ENCODE results near the gene P2RX6. TPM values are rescaled to one million over a fixed set of nuclear protein-coding genes. Genes with fewer than 3 reads are reported as not detected.
A peak's percentile ranks its signal among the peaks of the same experiment; 100 is the strongest.

P2RX6 gene
- total RNA-seq, 1 donor from 2014 or later = 0.45 TPM

DNA sequence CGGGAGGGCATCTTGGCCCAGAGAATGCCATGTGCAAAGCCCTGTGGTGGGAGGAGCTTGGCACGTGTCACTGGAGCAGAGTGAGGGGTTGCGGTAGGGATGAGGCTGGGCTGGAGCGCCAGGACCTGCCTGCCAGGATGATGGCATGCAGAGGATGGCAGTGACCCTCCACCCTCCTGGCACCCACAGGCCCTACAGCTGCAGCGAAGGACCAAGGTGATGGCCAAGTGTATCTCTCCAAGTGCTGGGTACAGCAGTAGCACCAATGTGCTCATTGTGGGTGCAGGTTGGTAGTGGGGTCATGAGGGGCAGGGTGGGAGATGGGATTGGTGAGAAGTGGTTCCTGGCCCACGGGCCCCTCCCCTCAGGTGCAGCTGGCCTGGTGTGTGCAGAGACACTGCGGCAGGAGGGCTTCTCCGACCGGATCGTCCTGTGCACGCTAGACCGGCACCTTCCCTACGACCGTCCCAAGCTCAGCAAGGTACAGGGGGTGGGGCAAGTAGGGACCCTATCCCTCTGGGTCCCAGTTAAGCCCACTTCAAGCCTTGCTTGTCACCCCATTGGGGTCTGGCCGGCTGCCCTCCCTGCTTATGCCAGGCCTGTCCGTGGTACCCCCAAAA lies 40.5 kb upstream of the P2RX6 start:
- H3K9me3 ChIP-seq (ENCODE audit: insufficient read depth, low read depth, low read length) = peaks cover 5% of the 10 kb centered on the region
- TF ChIP-seq CTCF (IDR thresholded peaks at IDR 0.05; ENCODE audit: insufficient read depth, low read depth, low read length) = no peak
- TF ChIP-seq EZH2 (IDR thresholded peaks at IDR 0.05; ENCODE audit: insufficient read depth, low read length) = no peak
- H3K9me3 Mint-ChIP-seq (ENCODE audit: unreplicated experiment) = peaks cover 11% of the 10 kb centered on the region
- no peak overlapping the region for H3K4me2 ChIP-seq (ENCODE audit: low read length)
- no peak overlapping the region for H3K4me3 ChIP-seq (ENCODE audit: insufficient read depth, low read depth, low read length)
- DNase-seq (ENCODE audit: low read depth) (no peak), FAIRE-seq (no peak)
- no peak overlapping the region for H2AFZ ChIP-seq (ENCODE audit: low read depth, low read length)
- H3K27me3 ChIP-seq (ENCODE audit: insufficient read depth, low read length) = no peaks in the 10 kb centered on the region
- no peaks in the 10 kb centered on the region for H4K20me1 ChIP-seq (ENCODE audit: insufficient read depth, low read length)
- H3K36me3 Mint-ChIP-seq (ENCODE audit: low read depth, unreplicated experiment) = peaks cover under 1% of the 10 kb centered on the region
- no peaks in the 10 kb centered on the region for H3K4me1 ChIP-seq (ENCODE audit: insufficient read depth, low read length)
- H3K27me3 Mint-ChIP-seq (ENCODE audit: low read depth, unreplicated experiment) = peaks cover 28% of the 10 kb centered on the region
- no peak overlapping the region for H3K27ac ChIP-seq (ENCODE audit: low read depth, low read length)
- H3K4me3 Mint-ChIP-seq (ENCODE audit: unreplicated experiment) = no peak overlapping the region
- H3K9ac ChIP-seq (ENCODE audit: low read length) = no peak overlapping the region
- no peaks in the 10 kb centered on the region for H3K79me2 ChIP-seq (ENCODE audit: insufficient read depth, low read length)
- H3K27ac Mint-ChIP-seq (ENCODE audit: unreplicated experiment) = no peak overlapping the region
- H3K36me3 ChIP-seq (ENCODE audit: insufficient read depth, low read length) = no peaks in the 10 kb centered on the region
- H3K4me1 Mint-ChIP-seq (ENCODE audit: low read depth, unreplicated experiment) = no peaks in the 10 kb centered on the region

DNA sequence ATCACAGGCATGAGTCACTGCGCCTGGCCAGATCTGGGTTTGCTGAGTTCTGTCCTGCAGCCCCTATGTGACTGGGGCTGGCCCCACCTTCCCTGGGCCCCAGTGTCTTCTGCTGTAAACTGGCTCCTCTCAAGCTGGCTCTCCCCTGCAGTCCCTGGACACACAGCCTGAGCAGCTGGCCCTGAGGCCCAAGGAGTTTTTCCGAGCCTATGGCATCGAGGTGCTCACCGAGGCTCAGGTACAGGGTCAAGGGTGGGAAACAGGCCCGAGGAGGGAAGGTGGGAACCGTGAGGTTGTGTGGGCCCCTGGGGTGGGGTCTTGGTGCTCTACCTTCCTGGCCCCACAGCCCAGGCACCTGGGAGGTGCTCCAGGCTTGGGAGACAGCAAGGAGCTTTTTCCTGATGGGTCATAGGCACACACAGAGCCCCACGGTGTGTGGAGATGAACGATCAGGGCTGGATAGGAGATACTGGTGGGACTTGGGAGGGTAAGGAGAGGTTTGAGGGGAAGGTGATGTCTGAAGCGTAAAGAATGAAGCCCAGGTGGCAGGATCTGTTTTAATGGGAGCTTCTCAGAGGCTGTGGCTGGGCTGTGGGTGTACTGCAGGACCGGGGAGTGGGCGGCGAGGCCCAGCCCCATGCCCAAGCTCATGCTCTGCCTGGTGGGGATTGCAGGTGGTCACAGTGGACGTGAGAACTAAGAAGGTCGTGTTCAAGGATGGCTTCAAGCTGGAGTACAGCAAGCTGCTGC lies 39.2 kb upstream of the P2RX6 start:
- H3K79me2 ChIP-seq (ENCODE audit: insufficient read depth, low read length) = no peaks in the 10 kb centered on the region
- H3K9me3 Mint-ChIP-seq (ENCODE audit: unreplicated experiment) = peaks cover 11% of the 10 kb centered on the region
- peaks cover 29% of the 10 kb centered on the region for H3K27me3 Mint-ChIP-seq (ENCODE audit: low read depth, unreplicated experiment)
- H3K9ac ChIP-seq (ENCODE audit: low read length) = no peak overlapping the region
- no peak overlapping the region for H3K27ac Mint-ChIP-seq (ENCODE audit: unreplicated experiment)
- H3K27ac ChIP-seq (ENCODE audit: low read depth, low read length) = no peak overlapping the region
- no peak for DNase-seq (ENCODE audit: low read depth)
- H3K4me3 Mint-ChIP-seq (ENCODE audit: unreplicated experiment) = peak overlapping the region; percentile 27
- no peak for FAIRE-seq
- H3K4me3 ChIP-seq (ENCODE audit: insufficient read depth, low read depth, low read length) = no peak overlapping the region
- no peaks in the 10 kb centered on the region for H4K20me1 ChIP-seq (ENCODE audit: insufficient read depth, low read length)
- no peak for TF ChIP-seq EZH2 (IDR thresholded peaks at IDR 0.05; ENCODE audit: insufficient read depth, low read length)
- TF ChIP-seq CTCF (IDR thresholded peaks at IDR 0.05; ENCODE audit: insufficient read depth, low read depth, low read length) = no peak
- H3K27me3 ChIP-seq (ENCODE audit: insufficient read depth, low read length) = no peaks in the 10 kb centered on the region
- peaks cover 2% of the 10 kb centered on the region for H3K36me3 Mint-ChIP-seq (ENCODE audit: low read depth, unreplicated experiment)
- H2AFZ ChIP-seq (ENCODE audit: low read depth, low read length) = no peak overlapping the region
- no peaks in the 10 kb centered on the region for H3K36me3 ChIP-seq (ENCODE audit: insufficient read depth, low read length)
- H3K4me1 ChIP-seq (ENCODE audit: insufficient read depth, low read length) = no peaks in the 10 kb centered on the region
- H3K9me3 ChIP-seq (ENCODE audit: insufficient read depth, low read depth, low read length) = peaks cover 5% of the 10 kb centered on the region
- H3K4me1 Mint-ChIP-seq (ENCODE audit: low read depth, unreplicated experiment) = no peaks in the 10 kb centered on the region
- no peak overlapping the region for H3K4me2 ChIP-seq (ENCODE audit: low read length)

All from astrocyte (in vitro differentiated cells and primary cell).